Mucosa of descending colon (tissue), 3 donors: ENCODE measurements around the gene NUDT15. TPM values are rescaled to one million over a fixed set of nuclear protein-coding genes. Genes with fewer than 3 reads are reported as not detected.
"Not testable (repeated sequence)": the region's sequence is repeated elsewhere in the genome, so short reads cannot be mapped to it uniquely, and the experiment has no call there.

Source experiments
- ATAC-seq: fragments of 200-7000 bp; cut with Tn5 transposase; one replicate; pipeline ENCODE4 v1.9.1; 2020; ENCODE audit warnings: mild to moderate bottlenecking, moderate library complexity
- DNase-seq, 3 donors: peaks; one replicate each; pipeline ENCODE4 v3.0.0-alpha.2; 2020
- H3K36me3 ChIP-seq: fragments of 200-600 bp; one replicate; pipeline ENCODE4 v1.8.0; 2021; ENCODE audit warnings: low read depth, mild to moderate bottlenecking
- H3K4me1 ChIP-seq: fragments of 200-600 bp; one replicate; pipeline ENCODE4 v1.8.0; 2021; ENCODE audit warnings: low read depth, mild to moderate bottlenecking
- H3K4me3 ChIP-seq: fragments of 200-600 bp; one replicate; pipeline ENCODE4 v1.8.0; 2021; ENCODE audit warnings: mild to moderate bottlenecking
- H3K9me3 ChIP-seq: fragments of 200-600 bp; one replicate; pipeline ENCODE4 v1.8.0; 2021; ENCODE audit warnings: mild to moderate bottlenecking
- CTCF ChIP-seq: fragments of 200-600 bp; IDR thresholded peaks from one replicate; pipeline ENCODE4 v1.8.0; 2022; ENCODE audit warnings: antibody characterized with exemption, mild to moderate bottlenecking
- intact Hi-C, 2 donors: fragments of 100-400 bp; cut with DNase I in 1 of 2; cut with micrococcal nuclease in 1 of 2; formaldehyde crosslinking; loops; one replicate each; pipeline versions ENCODE4 v1.11.0 to v1.11.1; 2022; cut with DNase I, micrococcal nuclease
- total RNA-seq, 3 donors: library from RNA; stranded (reverse); fragmentation: NEBNext Ultra II Directional in 2 of 3; extraction: Animal tissue kit (Norgen Biotek cat#: 25700) in 2 of 3; gene quantifications; one replicate each; pipeline versions ENCODE4 v1.2.1 to v1.2.4, GENCODE V29; 2021 to 2023
- donor health status: DM: no; HTN: no; CAD: no; lungs with moderate emphysema.
- donor health status: DM: no; HTN: no; CAD: no.
- donor health status: DM: no; HTN: yes; CAD: no.

Gene NUDT15
- total RNA-seq, 3 donors from 2014 or later: 17.9 to 25.4 (median 21.6) TPM

- no peak overlapping the region for H3K4me3 ChIP-seq
- intact Hi-C loops: no loop called here
- TF ChIP-seq CTCF: no peak
- H3K9me3 ChIP-seq: no peaks in the 10 kb centered on the region
- no peak for DNase-seq
- H3K4me1 ChIP-seq: peaks cover 12% of the 10 kb centered on the region
- ATAC-seq: peak; percentile 67
- no peaks in the 10 kb centered on the region for H3K36me3 ChIP-seq
Measured at GRCh38 chr13:48043789-48044503, 6.4 kb downstream of the NUDT15 start.

GRCh38 chr13:48050550-48050949, 13.0 kb downstream of the NUDT15 start:
- no peak for DNase-seq
- intact Hi-C loops: no loop called here
- no peak overlapping the region for H3K4me3 ChIP-seq
- no peaks in the 10 kb centered on the region for H3K36me3 ChIP-seq
- no peaks in the 10 kb centered on the region for H3K4me1 ChIP-seq
- no peaks in the 10 kb centered on the region for H3K9me3 ChIP-seq
- no peak for ATAC-seq
- TF ChIP-seq CTCF: no peak

GRCh38 chr13:48054601-48055000, 17.1 kb downstream of the NUDT15 start:
- H3K4me1 ChIP-seq: no peaks in the 10 kb centered on the region

GRCh38 chr13:48055712-48056111, 18.2 kb downstream of the NUDT15 start:
- no peak for DNase-seq
- intact Hi-C loops: no loop called here
- Histone ChIP-seq H3K36me3 (no peaks in the 10 kb centered on the region), H3K4me1 (no peaks in the 10 kb centered on the region), H3K9me3 (no peaks in the 10 kb centered on the region), H3K4me3 (no peak overlapping the region)
- no peak for ATAC-seq
- no peak for TF ChIP-seq CTCF

More at GRCh38 chr13:48054601-48055000, 17.1 kb downstream of the NUDT15 start:
- H3K4me3 ChIP-seq: no peak overlapping the region
- TF ChIP-seq CTCF: no peak
- H3K36me3 ChIP-seq: no peaks in the 10 kb centered on the region
- no peak for ATAC-seq
- intact Hi-C loops: no loop called here
- H3K9me3 ChIP-seq: no peaks in the 10 kb centered on the region
- DNase-seq: no peak

GRCh38 chr13:48058536-48058935, 21.0 kb downstream of the NUDT15 start:
- DNase-seq, H3K4me1 ChIP-seq, intact Hi-C loops, H3K4me3 ChIP-seq, ATAC-seq, H3K9me3 ChIP-seq, H3K36me3 ChIP-seq: not testable (repeated sequence)

- intact Hi-C loops, H3K9me3 ChIP-seq, ATAC-seq, H3K4me1 ChIP-seq, H3K36me3 ChIP-seq, DNase-seq, H3K4me3 ChIP-seq: not testable (repeated sequence)
Measured at GRCh38 chr13:48059951-48060350, 22.4 kb downstream of the NUDT15 start.
